Gastroesophageal sphincter (tissue), 3 donors: ENCODE measurements around the gene GRPEL1.

Experiments
- CTCF ChIP-seq, 4 experiments: fragments of 200-600 bp in 2 of 4; fragments of 450-650 bp in 2 of 4; sonication (generic) in 1 of 4; IDR thresholded peaks; one replicate each; pipeline ENCODE4 v1.5.1; 2017 to 2019; ENCODE audit warnings: antibody characterized with exemption in 4 of 4, mild to moderate bottlenecking in 2 of 4, moderate library complexity in 2 of 4
- POLR2A ChIP-seq, 2 donors: fragments of 450-650 bp; IDR thresholded peaks; one replicate each; pipeline ENCODE4 v1.6.1; 2017; ENCODE audit warnings: antibody characterized with exemption in 2 of 2, mild to moderate bottlenecking in 2 of 2, moderate library complexity in 1 of 2

- TF ChIP-seq CTCF (IDR thresholded peaks at IDR 0.05) (no peak), POLR2A (IDR thresholded peaks at IDR 0.05) (no peak)
These were observed 40.6 kb downstream of the GRPEL1 start for GRCh38 chr4:7027284-7027683.
